ENCODE measurements around the gene FOXP1. TPM values are rescaled to one million over a fixed set of nuclear protein-coding genes. Genes with fewer than 3 reads are reported as not detected.

Gene FOXP1
- total RNA-seq, 1 experiment from 2014 or later = 334 TPM

DNA sequence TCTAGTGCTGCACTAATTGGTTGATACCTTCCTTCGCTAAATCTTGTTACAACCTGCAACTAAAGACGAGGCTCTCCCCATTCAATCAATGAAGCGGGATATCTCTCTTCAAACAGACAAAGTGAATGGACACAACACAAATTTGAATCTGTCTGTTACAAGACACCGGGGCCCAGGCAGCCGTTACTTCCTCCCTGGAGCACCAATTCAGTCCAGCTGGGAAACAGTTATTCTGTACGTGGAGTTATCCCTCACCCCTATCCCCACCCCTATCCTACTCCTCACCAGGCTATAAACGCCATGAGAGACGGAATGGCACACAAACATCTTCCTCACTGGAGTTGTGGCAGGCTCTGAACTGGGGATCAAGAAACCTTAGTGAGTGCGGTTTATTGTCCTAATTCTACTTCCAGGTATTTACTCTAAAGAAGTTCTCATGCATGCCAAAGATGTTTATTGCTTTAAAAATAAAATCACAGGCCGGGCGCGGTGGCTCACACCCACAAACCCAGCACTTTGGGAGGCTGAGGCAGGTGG lies 181.8 kb downstream of the FOXP1 start:
- peak overlapping the region; percentile 8 for H3K4me2 ChIP-seq (ENCODE audit: low read depth, low read length, poor library complexity, severe bottlenecking)
- H3K9me2 ChIP-seq (replicated peaks; ENCODE audit: insufficient read depth, low read length) = no peaks in the 10 kb centered on the region
- H3K4me3 ChIP-seq (ENCODE audit: low read length) = no peak overlapping the region
- H3K27ac ChIP-seq (ENCODE audit: low read length) = peak overlapping the region; percentile 79
- DNase-seq = no peak
- H3K9me3 ChIP-seq (ENCODE audit: low read length) = no peaks in the 10 kb centered on the region
- no peaks in the 10 kb centered on the region for H3K27me3 ChIP-seq (ENCODE audit: low read length)
- peaks cover 91% of the 10 kb centered on the region for H3K79me2 ChIP-seq (ENCODE audit: low read length)
- H4K20me1 ChIP-seq (ENCODE audit: insufficient read depth, low read depth, low read length) = no peaks in the 10 kb centered on the region
- H3K4me1 ChIP-seq (ENCODE audit: low read length) = peaks cover 83% of the 10 kb centered on the region
- peak overlapping the region; percentile 16; the same call in 1 of the 2 replicates for H3K9ac ChIP-seq (ENCODE audit: low read length)
- H3K36me3 ChIP-seq (ENCODE audit: insufficient read depth, low read length) = no peaks in the 10 kb centered on the region
- no peak overlapping the region for H2AFZ ChIP-seq (ENCODE audit: low read length)

GRCh38 chr3:71400986-71401451 lies 182.5 kb downstream of the FOXP1 start:
- Histone ChIP-seq H2AFZ (ENCODE audit: low read length) (no peak overlapping the region), H3K4me3 (ENCODE audit: low read length) (no peak overlapping the region), H3K36me3 (ENCODE audit: insufficient read depth, low read length) (no peaks in the 10 kb centered on the region), H3K27ac (ENCODE audit: low read length) (peak overlapping the region; percentile 79), H3K9me3 (ENCODE audit: low read length) (no peaks in the 10 kb centered on the region), H3K79me2 (ENCODE audit: low read length) (peaks cover 91% of the 10 kb centered on the region), H3K4me1 (ENCODE audit: low read length) (peaks cover 85% of the 10 kb centered on the region), H3K4me2 (ENCODE audit: low read depth, low read length, poor library complexity, severe bottlenecking) (peak overlapping the region; percentile 3), H4K20me1 (ENCODE audit: insufficient read depth, low read depth, low read length) (no peaks in the 10 kb centered on the region), H3K9ac (ENCODE audit: low read length) (peak overlapping the region; percentile 16; the same call in 1 of the 2 replicates), H3K27me3 (ENCODE audit: low read length) (no peaks in the 10 kb centered on the region), H3K9me2 (replicated peaks; ENCODE audit: insufficient read depth, low read length) (no peaks in the 10 kb centered on the region)
- peak; percentile 42 for DNase-seq

- no peak overlapping the region for H3K4me3 ChIP-seq (ENCODE audit: low read length)
Measured at GRCh38 chr3:71399478-71399877, 184.1 kb downstream of the FOXP1 start.

GRCh38 chr3:71398157-71398836 lies 185.2 kb downstream of the FOXP1 start:
- Histone ChIP-seq H3K4me2 (ENCODE audit: low read depth, low read length, poor library complexity, severe bottlenecking) (peak overlapping the region; percentile 58), H3K9me3 (ENCODE audit: low read length) (no peaks in the 10 kb centered on the region), H3K27ac (ENCODE audit: low read length) (peak overlapping the region; percentile 79), H3K4me1 (ENCODE audit: low read length) (peaks cover 89% of the 10 kb centered on the region), H3K36me3 (ENCODE audit: insufficient read depth, low read length) (no peaks in the 10 kb centered on the region), H3K4me3 (ENCODE audit: low read length) (no peak overlapping the region), H4K20me1 (ENCODE audit: insufficient read depth, low read depth, low read length) (no peaks in the 10 kb centered on the region; the same call in 1 of the 2 replicates), H2AFZ (ENCODE audit: low read length) (no peak overlapping the region), H3K9ac (ENCODE audit: low read length) (peak overlapping the region; percentile 34), H3K9me2 (replicated peaks; ENCODE audit: insufficient read depth, low read length) (no peaks in the 10 kb centered on the region), H3K27me3 (ENCODE audit: low read length) (no peaks in the 10 kb centered on the region), H3K79me2 (ENCODE audit: low read length) (peaks cover 95% of the 10 kb centered on the region)
- DNase-seq = peak; percentile 58

More at GRCh38 chr3:71399478-71399877, 184.1 kb downstream of the FOXP1 start:
- Histone ChIP-seq H3K27me3 (ENCODE audit: low read length) (no peaks in the 10 kb centered on the region), H3K27ac (ENCODE audit: low read length) (peak overlapping the region; percentile 79), H3K36me3 (ENCODE audit: insufficient read depth, low read length) (no peaks in the 10 kb centered on the region), H3K79me2 (ENCODE audit: low read length) (peaks cover 92% of the 10 kb centered on the region), H3K4me2 (ENCODE audit: low read depth, low read length, poor library complexity, severe bottlenecking) (peak overlapping the region; percentile 58), H2AFZ (ENCODE audit: low read length) (no peak overlapping the region), H3K9me2 (replicated peaks; ENCODE audit: insufficient read depth, low read length) (no peaks in the 10 kb centered on the region), H4K20me1 (ENCODE audit: insufficient read depth, low read depth, low read length) (no peaks in the 10 kb centered on the region), H3K9me3 (ENCODE audit: low read length) (no peaks in the 10 kb centered on the region), H3K4me1 (ENCODE audit: low read length) (peaks cover 86% of the 10 kb centered on the region), H3K9ac (ENCODE audit: low read length) (no peak overlapping the region)
- DNase-seq = no peak

DNA sequence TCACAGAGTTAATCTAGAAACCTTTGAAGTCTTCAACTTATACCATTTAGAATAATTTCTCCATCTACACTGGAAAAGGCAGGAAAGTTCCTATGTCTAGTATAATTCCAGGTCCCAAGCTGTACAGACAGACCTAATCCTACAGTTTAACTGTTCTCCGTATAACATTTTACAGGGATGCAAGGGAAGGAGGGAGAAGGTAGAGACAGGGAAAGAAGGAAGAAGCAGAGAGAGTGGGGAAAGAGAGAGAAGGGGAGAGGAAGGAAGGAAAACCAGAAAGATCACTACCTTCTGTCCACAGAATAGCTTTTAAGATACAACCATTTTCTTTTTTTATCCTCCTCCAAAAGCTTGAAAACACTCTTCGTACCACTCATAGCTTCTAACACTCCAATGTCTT lies 185.8 kb downstream of the FOXP1 start:
- H3K79me2 ChIP-seq (ENCODE audit: low read length) = peaks cover 94% of the 10 kb centered on the region
- H3K9ac ChIP-seq (ENCODE audit: low read length) = peak overlapping the region; percentile 34; the same call in 1 of the 2 replicates
- H3K4me1 ChIP-seq (ENCODE audit: low read length) = peaks cover 89% of the 10 kb centered on the region
- no peaks in the 10 kb centered on the region for H3K27me3 ChIP-seq (ENCODE audit: low read length)
- H2AFZ ChIP-seq (ENCODE audit: low read length) = no peak overlapping the region
- no peaks in the 10 kb centered on the region for H3K9me3 ChIP-seq (ENCODE audit: low read length)
- H3K36me3 ChIP-seq (ENCODE audit: insufficient read depth, low read length) = no peaks in the 10 kb centered on the region
- H3K4me2 ChIP-seq (ENCODE audit: low read depth, low read length, poor library complexity, severe bottlenecking) = peak overlapping the region; percentile 58
- H3K27ac ChIP-seq (ENCODE audit: low read length) = peak overlapping the region; percentile 79
- no peaks in the 10 kb centered on the region; the same call in 1 of the 2 replicates for H4K20me1 ChIP-seq (ENCODE audit: insufficient read depth, low read depth, low read length)
- no peaks in the 10 kb centered on the region for H3K9me2 ChIP-seq (replicated peaks; ENCODE audit: insufficient read depth, low read length)
- H3K4me3 ChIP-seq (ENCODE audit: low read length) = no peak overlapping the region
- DNase-seq = no peak

GRCh38 chr3:71397046-71397445 lies 186.5 kb downstream of the FOXP1 start:
- H2AFZ ChIP-seq (ENCODE audit: low read length) = no peak overlapping the region

DNA sequence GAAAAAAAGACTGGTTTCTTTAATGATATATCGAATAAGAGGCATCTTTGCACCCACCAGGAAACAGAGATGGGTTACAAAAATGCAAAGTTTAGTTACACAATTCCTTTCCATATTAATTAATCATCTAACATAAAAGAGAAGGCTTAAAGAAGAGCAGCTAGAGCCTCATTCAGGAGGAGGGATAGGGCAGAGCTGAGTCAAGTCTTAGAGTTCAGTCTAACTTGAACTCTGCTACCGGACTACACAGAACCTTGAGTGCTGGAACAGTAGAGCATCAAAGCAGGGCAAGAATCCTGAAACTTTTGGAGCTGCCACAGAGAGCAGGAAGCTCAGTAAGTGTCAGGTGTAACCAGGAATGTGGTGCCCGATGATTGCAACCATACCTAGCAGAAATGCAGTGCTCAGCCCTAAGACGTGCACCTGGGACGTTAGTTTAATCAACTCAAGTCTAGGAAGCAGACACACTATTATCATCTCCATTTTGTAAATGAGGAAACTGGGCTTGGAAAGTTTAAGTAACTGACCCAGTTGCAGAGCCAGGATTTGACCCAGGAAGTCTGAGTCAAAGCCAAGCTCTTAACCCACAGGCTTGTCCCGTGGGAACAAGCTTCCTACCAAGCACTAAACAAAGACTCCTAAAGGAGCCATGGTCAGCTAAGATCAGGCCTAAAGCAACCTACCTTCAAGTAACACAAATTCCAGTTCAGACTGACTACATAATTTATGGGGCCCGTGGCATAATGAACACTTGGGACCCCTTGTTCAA lies 187.4 kb downstream of the FOXP1 start:
- no peaks in the 10 kb centered on the region for H3K36me3 ChIP-seq (ENCODE audit: insufficient read depth, low read length)
- no peaks in the 10 kb centered on the region for H3K9me3 ChIP-seq (ENCODE audit: low read length)
- peaks cover 89% of the 10 kb centered on the region for H3K4me1 ChIP-seq (ENCODE audit: low read length)
- H4K20me1 ChIP-seq (ENCODE audit: insufficient read depth, low read depth, low read length) = no peaks in the 10 kb centered on the region; the same call in 1 of the 2 replicates
- H3K27ac ChIP-seq (ENCODE audit: low read length) = peak overlapping the region; percentile 72
- no peak overlapping the region for H3K4me3 ChIP-seq (ENCODE audit: low read length)
- no peak overlapping the region for H2AFZ ChIP-seq (ENCODE audit: low read length)
- H3K27me3 ChIP-seq (ENCODE audit: low read length) = no peaks in the 10 kb centered on the region
- no peak overlapping the region for H3K9ac ChIP-seq (ENCODE audit: low read length)
- DNase-seq = no peak
- H3K9me2 ChIP-seq (replicated peaks; ENCODE audit: insufficient read depth, low read length) = no peaks in the 10 kb centered on the region
- H3K4me2 ChIP-seq (ENCODE audit: low read depth, low read length, poor library complexity, severe bottlenecking) = no peak overlapping the region
- peaks cover 88% of the 10 kb centered on the region for H3K79me2 ChIP-seq (ENCODE audit: low read length)

More at GRCh38 chr3:71397046-71397445, 186.5 kb downstream of the FOXP1 start:
- H3K4me1 ChIP-seq (ENCODE audit: low read length) = peaks cover 89% of the 10 kb centered on the region
- H3K4me3 ChIP-seq (ENCODE audit: low read length) = no peak overlapping the region
- no peaks in the 10 kb centered on the region for H3K27me3 ChIP-seq (ENCODE audit: low read length)
- no peaks in the 10 kb centered on the region; the same call in 1 of the 2 replicates for H4K20me1 ChIP-seq (ENCODE audit: insufficient read depth, low read depth, low read length)
- H3K9ac ChIP-seq (ENCODE audit: low read length) = no peak overlapping the region
- no peaks in the 10 kb centered on the region for H3K36me3 ChIP-seq (ENCODE audit: insufficient read depth, low read length)
- H3K27ac ChIP-seq (ENCODE audit: low read length) = peak overlapping the region; percentile 79
- H3K9me2 ChIP-seq (replicated peaks; ENCODE audit: insufficient read depth, low read length) = no peaks in the 10 kb centered on the region
- peaks cover 89% of the 10 kb centered on the region for H3K79me2 ChIP-seq (ENCODE audit: low read length)
- peak; percentile 80 for DNase-seq
- H3K4me2 ChIP-seq (ENCODE audit: low read depth, low read length, poor library complexity, severe bottlenecking) = no peak overlapping the region
- no peaks in the 10 kb centered on the region for H3K9me3 ChIP-seq (ENCODE audit: low read length)

GRCh38 chr3:71395470-71395869 lies 188.1 kb downstream of the FOXP1 start:
- H3K9me3 ChIP-seq (ENCODE audit: low read length) = no peaks in the 10 kb centered on the region
- H3K4me2 ChIP-seq (ENCODE audit: low read depth, low read length, poor library complexity, severe bottlenecking) = no peak overlapping the region
- H3K4me1 ChIP-seq (ENCODE audit: low read length) = peaks cover 89% of the 10 kb centered on the region
- H3K27ac ChIP-seq (ENCODE audit: low read length) = peak overlapping the region; percentile 72
- H2AFZ ChIP-seq (ENCODE audit: low read length) = no peak overlapping the region
- peaks cover 88% of the 10 kb centered on the region for H3K79me2 ChIP-seq (ENCODE audit: low read length)
- no peaks in the 10 kb centered on the region; the same call in 1 of the 2 replicates for H4K20me1 ChIP-seq (ENCODE audit: insufficient read depth, low read depth, low read length)
- no peaks in the 10 kb centered on the region for H3K36me3 ChIP-seq (ENCODE audit: insufficient read depth, low read length)
- H3K27me3 ChIP-seq (ENCODE audit: low read length) = no peaks in the 10 kb centered on the region
- no peak overlapping the region for H3K4me3 ChIP-seq (ENCODE audit: low read length)
- H3K9ac ChIP-seq (ENCODE audit: low read length) = no peak overlapping the region
- no peaks in the 10 kb centered on the region for H3K9me2 ChIP-seq (replicated peaks; ENCODE audit: insufficient read depth, low read length)
- no peak for DNase-seq
